Peyer's patch (tissue), 4 donors: Measurements from ENCODE around the gene MED17.

Source experiments
- CTCF ChIP-seq, 6 experiments: fragments of 450-650 bp in 4 of 6; fragments of 200-600 bp in 2 of 6; sonication (generic) in 1 of 6; IDR thresholded peaks; one replicate each; pipeline ENCODE4 v1.5.1; 2017 to 2019; ENCODE audit warnings: antibody characterized with exemption in 6 of 6, mild to moderate bottlenecking in 3 of 6, moderate library complexity in 1 of 6
- POLR2A ChIP-seq, 2 donors: fragments of 450-650 bp; IDR thresholded peaks; one replicate each; pipeline ENCODE4 v1.5.1; 2017; ENCODE audit warnings: antibody characterized with exemption in 2 of 2, mild to moderate bottlenecking in 2 of 2, moderate library complexity in 2 of 2

- TF ChIP-seq CTCF (IDR thresholded peaks at IDR 0.05): no peak
- TF ChIP-seq POLR2A (IDR thresholded peaks at IDR 0.05): no peak
These were observed 36.0 kb downstream of the MED17 start for GRCh38 chr11:93819966-93820695.
